BE2C (cell line): Measurements from ENCODE around the gene CDC37L1.

ENCODE experiments used
- DNase-seq: peaks from one replicate; pipeline ENCODE4 v3.0.0-alpha.2; 2020
- H3K27me3 ChIP-seq: fragments of 250-450 bp; sonication (Bioruptor Pico); 2 replicates; pipeline ENCODE4 v1.5.1; 2020; ENCODE audit warnings: mild to moderate bottlenecking
- H3K36me3 ChIP-seq: fragments of 250-450 bp; sonication (Bioruptor Pico); 2 replicates; pipeline ENCODE4 v1.5.1; 2020; ENCODE audit warnings: mild to moderate bottlenecking
- H3K4me1 ChIP-seq: fragments of 250-450 bp; sonication (Bioruptor Pico); 2 replicates; pipeline ENCODE4 v1.5.1; 2020
- H3K4me3 ChIP-seq: 2 replicates; pipeline ENCODE4 v1.5.1; 2011; ENCODE audit warnings: low read depth, low read length
- H3K9me3 ChIP-seq: fragments of 250-450 bp; sonication (Bioruptor Pico); 2 replicates; pipeline ENCODE4 v1.5.1; 2020
- TF ChIP-seq, protein P1 (sequence below): IDR thresholded peaks from 2 replicates; pipeline ENCODE4 v1.5.1; 2012; ENCODE audit warnings: mild to moderate bottlenecking, low read depth, low read length

CDC37L1 gene

DNA sequence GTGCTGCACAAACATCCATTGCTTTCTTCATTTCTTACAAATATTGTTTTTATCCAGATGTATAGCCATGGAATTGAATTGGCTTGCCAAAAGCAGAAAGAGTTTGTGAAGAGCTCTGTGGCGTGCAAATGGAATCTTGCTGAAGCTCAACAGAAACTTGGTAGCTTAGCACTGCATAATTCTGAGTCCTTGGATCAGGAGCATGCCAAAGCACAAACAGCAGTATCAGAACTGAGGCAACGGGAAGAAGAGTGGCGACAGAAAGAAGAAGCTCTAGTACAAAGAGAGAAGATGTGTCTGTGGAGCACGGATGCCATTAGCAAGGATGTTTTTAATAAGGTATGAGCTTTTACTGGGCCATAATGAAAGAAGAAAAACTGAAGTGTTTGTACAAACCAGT, 5.5 kb downstream of the CDC37L1 start:
- Histone ChIP-seq H3K4me1 (no peaks in the 10 kb centered on the region), H3K9me3 (no peaks in the 10 kb centered on the region), H3K4me3 (no peak overlapping the region), H3K27me3 (no peaks in the 10 kb centered on the region), H3K36me3 (peaks cover 9% of the 10 kb centered on the region)
- TF ChIP-seq, protein P1, sequence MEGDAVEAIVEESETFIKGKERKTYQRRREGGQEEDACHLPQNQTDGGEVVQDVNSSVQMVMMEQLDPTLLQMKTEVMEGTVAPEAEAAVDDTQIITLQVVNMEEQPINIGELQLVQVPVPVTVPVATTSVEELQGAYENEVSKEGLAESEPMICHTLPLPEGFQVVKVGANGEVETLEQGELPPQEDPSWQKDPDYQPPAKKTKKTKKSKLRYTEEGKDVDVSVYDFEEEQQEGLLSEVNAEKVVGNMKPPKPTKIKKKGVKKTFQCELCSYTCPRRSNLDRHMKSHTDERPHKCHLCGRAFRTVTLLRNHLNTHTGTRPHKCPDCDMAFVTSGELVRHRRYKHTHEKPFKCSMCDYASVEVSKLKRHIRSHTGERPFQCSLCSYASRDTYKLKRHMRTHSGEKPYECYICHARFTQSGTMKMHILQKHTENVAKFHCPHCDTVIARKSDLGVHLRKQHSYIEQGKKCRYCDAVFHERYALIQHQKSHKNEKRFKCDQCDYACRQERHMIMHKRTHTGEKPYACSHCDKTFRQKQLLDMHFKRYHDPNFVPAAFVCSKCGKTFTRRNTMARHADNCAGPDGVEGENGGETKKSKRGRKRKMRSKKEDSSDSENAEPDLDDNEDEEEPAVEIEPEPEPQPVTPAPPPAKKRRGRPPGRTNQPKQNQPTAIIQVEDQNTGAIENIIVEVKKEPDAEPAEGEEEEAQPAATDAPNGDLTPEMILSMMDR = no peak
- DNase-seq = no peak

DNA sequence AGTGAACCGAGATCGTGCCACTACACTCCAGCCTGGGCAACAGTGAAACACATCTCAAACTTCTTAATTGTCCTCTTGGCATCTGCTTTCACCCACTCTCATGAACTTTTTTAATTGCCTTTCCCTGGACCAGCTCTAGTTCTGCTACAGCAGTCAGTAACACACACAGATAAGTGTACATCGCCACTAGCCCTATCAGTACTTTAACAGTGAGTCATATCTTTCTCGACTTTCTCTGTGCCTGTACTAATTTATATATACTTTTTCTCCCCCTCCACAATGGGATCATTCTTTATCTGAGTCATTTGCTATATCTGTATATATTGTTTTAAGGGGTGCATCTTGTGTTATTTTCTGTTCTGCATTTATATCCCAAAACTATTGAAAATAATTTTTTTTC, 6.7 kb downstream of the CDC37L1 start:
- DNase-seq = no peak
- no peak overlapping the region for H3K4me3 ChIP-seq
- no peaks in the 10 kb centered on the region for H3K27me3 ChIP-seq
- H3K9me3 ChIP-seq = no peaks in the 10 kb centered on the region
- TF ChIP-seq, protein P1 = no peak
- H3K36me3 ChIP-seq = peaks cover 9% of the 10 kb centered on the region
- no peaks in the 10 kb centered on the region for H3K4me1 ChIP-seq

DNA sequence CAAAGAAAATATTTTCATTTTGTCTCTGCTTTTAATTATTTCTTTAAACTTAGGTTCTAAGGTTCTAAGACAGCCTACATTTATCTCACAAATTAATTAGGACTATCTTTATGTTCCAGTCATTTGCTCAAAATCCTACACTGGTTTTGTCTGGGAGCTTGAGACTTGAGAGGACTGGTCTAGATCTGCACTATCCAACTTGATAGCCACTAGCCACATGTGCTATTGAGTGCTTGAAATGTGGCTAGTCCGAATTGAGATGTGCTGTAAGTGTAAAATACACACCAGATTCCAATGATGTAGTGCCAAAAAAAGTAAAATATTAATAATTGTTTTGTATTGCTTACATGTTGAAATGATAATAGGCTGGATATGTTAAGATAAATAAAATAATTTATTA, 7.2 kb downstream of the CDC37L1 start:
- TF ChIP-seq, protein P1 = no peak

DNA sequence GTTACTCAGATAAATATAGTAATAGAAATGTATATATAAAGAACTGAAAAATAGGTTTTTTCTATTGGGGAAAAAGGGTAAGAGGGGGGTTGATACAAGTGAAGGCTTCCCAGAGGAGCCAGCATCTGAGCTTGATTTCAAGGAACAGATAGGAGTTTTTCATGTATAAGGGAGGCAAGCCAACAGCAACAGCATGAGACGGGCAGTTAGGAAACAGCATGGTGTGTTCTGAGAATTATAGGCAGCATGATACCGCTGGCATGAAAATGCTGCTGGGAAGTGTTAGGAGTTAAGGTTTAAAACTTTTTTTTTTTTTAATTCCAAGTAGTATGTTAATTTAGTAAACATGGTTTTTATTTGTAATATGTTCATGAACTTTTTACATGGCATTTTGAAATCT, 9.7 kb downstream of the CDC37L1 start:
- Histone ChIP-seq H3K9me3 (no peaks in the 10 kb centered on the region), H3K4me1 (no peaks in the 10 kb centered on the region), H3K27me3 (no peaks in the 10 kb centered on the region), H3K4me3 (no peak overlapping the region), H3K36me3 (peaks cover 11% of the 10 kb centered on the region)
- TF ChIP-seq, protein P1 = no peak
- no peak for DNase-seq

More for the DNA sequence above, 7.2 kb downstream of the CDC37L1 start:
- Histone ChIP-seq H3K9me3 (no peaks in the 10 kb centered on the region), H3K27me3 (no peaks in the 10 kb centered on the region), H3K36me3 (peaks cover 11% of the 10 kb centered on the region), H3K4me3 (no peak overlapping the region), H3K4me1 (no peaks in the 10 kb centered on the region)
- no peak for DNase-seq

DNA sequence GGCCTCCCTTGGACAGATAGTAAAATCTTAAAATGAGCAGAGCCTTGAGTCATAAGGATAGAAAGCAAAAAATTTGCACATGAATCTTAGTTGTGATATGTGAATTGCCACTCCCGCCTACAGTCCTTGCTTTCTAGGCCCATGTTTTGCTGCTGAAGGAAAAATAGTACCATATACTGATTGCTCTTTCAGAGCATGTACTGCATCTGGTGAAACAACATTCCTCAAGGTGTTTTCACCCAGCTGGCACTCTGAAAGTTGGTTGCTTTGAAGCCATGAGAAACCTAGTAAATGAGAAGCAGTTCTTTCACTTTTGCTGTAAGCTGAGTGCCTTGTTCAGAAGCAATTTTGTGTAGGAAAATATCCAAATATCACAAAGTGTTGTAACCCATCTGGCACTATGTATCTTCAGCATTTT, 10.3 kb downstream of the CDC37L1 start:
- Histone ChIP-seq H3K36me3 (peaks cover 11% of the 10 kb centered on the region), H3K9me3 (no peaks in the 10 kb centered on the region), H3K4me3 (no peak overlapping the region), H3K4me1 (no peaks in the 10 kb centered on the region), H3K27me3 (no peaks in the 10 kb centered on the region)
- no peak for DNase-seq
- TF ChIP-seq, protein P1 = no peak

DNA sequence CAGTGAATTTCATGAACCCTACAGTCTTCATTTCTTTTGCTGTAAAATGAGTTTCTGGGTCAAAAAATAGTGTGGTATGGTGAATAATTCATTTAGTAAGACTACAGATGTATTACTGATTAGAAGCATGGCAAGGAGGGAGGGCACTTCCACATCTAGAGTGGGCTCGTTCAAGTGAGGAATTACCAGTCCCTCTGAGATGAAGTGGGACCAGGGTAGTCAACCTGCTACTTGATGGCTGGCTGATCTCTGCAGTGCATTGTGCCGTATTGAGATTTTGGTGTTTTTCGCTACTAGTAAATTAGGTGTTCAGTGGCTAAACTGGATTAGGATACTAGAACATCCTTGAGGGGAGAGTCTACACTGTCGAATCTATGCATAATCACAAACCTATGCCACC, 10.8 kb downstream of the CDC37L1 start:
- Histone ChIP-seq H3K4me1 (no peaks in the 10 kb centered on the region), H3K9me3 (no peaks in the 10 kb centered on the region), H3K27me3 (no peaks in the 10 kb centered on the region), H3K36me3 (peaks cover 8% of the 10 kb centered on the region), H3K4me3 (no peak overlapping the region)
- TF ChIP-seq, protein P1 = no peak
- DNase-seq = no peak
